ENCODE data around the gene RIC3. TPM values are rescaled to one million over a fixed set of nuclear protein-coding genes. Genes with fewer than 3 reads are reported as not detected.

Gene RIC3
- total RNA-seq, 1 donor from 2014 or later, result 12.7 TPM

GRCh38 chr11:8102965-8103364 is 65.9 kb downstream of the RIC3 start:
- ATAC-seq, result no peak
- peaks cover 29% of the 10 kb centered on the region for H3K36me3 ChIP-seq
- H3K4me3 ChIP-seq, result no peak overlapping the region
- no peaks in the 10 kb centered on the region for H3K9me3 ChIP-seq
- TF ChIP-seq CTCF (IDR thresholded peaks at IDR 0.05), result no peak
- H3K4me1 ChIP-seq, result no peaks in the 10 kb centered on the region
- no peak for DNase-seq
- intact Hi-C loops (cut with DNase I), result no loop called here
- H3K27ac ChIP-seq, result no peak overlapping the region
- H3K27me3 ChIP-seq (ENCODE audit: low read depth), result no peaks in the 10 kb centered on the region

GRCh38 chr11:8102296-8102915 is 66.4 kb downstream of the RIC3 start:
- intact Hi-C loops (cut with DNase I), result no loop called here
- Histone ChIP-seq H3K9me3 (no peaks in the 10 kb centered on the region), H3K27ac (no peak overlapping the region), H3K4me3 (no peak overlapping the region), H3K4me1 (no peaks in the 10 kb centered on the region), H3K36me3 (peaks cover 29% of the 10 kb centered on the region), H3K27me3 (ENCODE audit: low read depth) (no peaks in the 10 kb centered on the region)
- no peak for ATAC-seq
- no peak for DNase-seq
- no peak for TF ChIP-seq CTCF (IDR thresholded peaks at IDR 0.05)

- intact Hi-C loops (cut with DNase I), result no loop called here
- Histone ChIP-seq H3K4me3 (no peak overlapping the region), H3K36me3 (peaks cover 29% of the 10 kb centered on the region), H3K27ac (no peak overlapping the region), H3K9me3 (no peaks in the 10 kb centered on the region), H3K27me3 (ENCODE audit: low read depth) (no peaks in the 10 kb centered on the region), H3K4me1 (no peaks in the 10 kb centered on the region)
- DNase-seq, result no peak
- TF ChIP-seq CTCF (IDR thresholded peaks at IDR 0.05), result no peak
- no peak for ATAC-seq
Observed at GRCh38 chr11:8101421-8101820, 67.4 kb downstream of the RIC3 start.

- Histone ChIP-seq H3K4me3 (no peak overlapping the region), H3K9me3 (no peaks in the 10 kb centered on the region), H3K27me3 (ENCODE audit: low read depth) (no peaks in the 10 kb centered on the region), H3K4me1 (no peaks in the 10 kb centered on the region), H3K27ac (no peak overlapping the region), H3K36me3 (peaks cover 29% of the 10 kb centered on the region)
- intact Hi-C loops (cut with DNase I), result no loop called here
- DNase-seq, result no peak
- ATAC-seq, result no peak
- TF ChIP-seq CTCF (IDR thresholded peaks at IDR 0.05), result no peak
Observed at GRCh38 chr11:8100605-8101004, 68.2 kb downstream of the RIC3 start.

- DNase-seq (no peak), ATAC-seq (no peak)
- TF ChIP-seq CTCF (IDR thresholded peaks at IDR 0.05), result no peak
- Histone ChIP-seq H3K4me1 (no peaks in the 10 kb centered on the region), H3K36me3 (peaks cover 29% of the 10 kb centered on the region), H3K4me3 (no peak overlapping the region), H3K27ac (no peak overlapping the region), H3K9me3 (no peaks in the 10 kb centered on the region), H3K27me3 (ENCODE audit: low read depth) (no peaks in the 10 kb centered on the region)
- intact Hi-C loops (cut with DNase I), result no loop called here
Observed at GRCh38 chr11:8100158-8100557, 68.7 kb downstream of the RIC3 start.

Data from lower lobe of right lung (tissue), 2 donors.